ENCODE data around the gene LRRC73.
"Not testable (repeated sequence)": the region's sequence is repeated elsewhere in the genome, so short reads cannot be mapped to it uniquely, and the experiment has no call there.

The LRRC73 gene

GRCh38 chr6:43469947-43470346 is 40.2 kb downstream of the LRRC73 start:
- H3K9me3 ChIP-seq (ENCODE audit: low read length): no peaks in the 10 kb centered on the region
- no peak overlapping the region for H3K4me3 ChIP-seq (ENCODE audit: low read depth in 1 of 2, low read length in 2 of 2)
- no peak overlapping the region for H3K27ac ChIP-seq (ENCODE audit: low read depth, low read length)
- H3K27me3 ChIP-seq (ENCODE audit: control insufficient read depth in 1 of 2, insufficient read depth in 2 of 2, low read length in 2 of 2): peaks cover 0 to 6% of the 10 kb centered on the region in 2 donors
- no peaks in the 10 kb centered on the region for H3K36me3 ChIP-seq (ENCODE audit: insufficient read depth, low read length)
- H3K9ac ChIP-seq (ENCODE audit: low read length): no peak overlapping the region
- no peaks in the 10 kb centered on the region for H3K4me1 ChIP-seq (ENCODE audit: insufficient read depth, low read length)

- Histone ChIP-seq H3K36me3 (ENCODE audit: insufficient read depth, low read length) (no peaks in the 10 kb centered on the region), H3K27me3 (ENCODE audit: control insufficient read depth in 1 of 2, insufficient read depth in 2 of 2, low read length in 2 of 2) (peaks cover 0 to 6% of the 10 kb centered on the region in 2 donors), H3K9me3 (ENCODE audit: low read length) (no peaks in the 10 kb centered on the region), H3K9ac (ENCODE audit: low read length) (no peak overlapping the region), H3K27ac (ENCODE audit: low read depth, low read length) (no peak overlapping the region), H3K4me1 (ENCODE audit: insufficient read depth, low read length) (no peaks in the 10 kb centered on the region), H3K4me3 (ENCODE audit: low read depth in 1 of 2, low read length in 2 of 2) (no peak overlapping the region)
Observed at GRCh38 chr6:43468748-43469681, 41.1 kb downstream of the LRRC73 start.

- H3K4me1 ChIP-seq (ENCODE audit: insufficient read depth, low read length): no peaks in the 10 kb centered on the region
Observed at GRCh38 chr6:43468240-43468639, 41.9 kb downstream of the LRRC73 start.

GRCh38 chr6:43467752-43468151 is 42.4 kb downstream of the LRRC73 start:
- H3K27ac ChIP-seq (ENCODE audit: low read depth, low read length): no peak overlapping the region
- H3K4me1 ChIP-seq (ENCODE audit: insufficient read depth, low read length): no peaks in the 10 kb centered on the region
- no peak overlapping the region for H3K4me3 ChIP-seq (ENCODE audit: low read depth in 1 of 2, low read length in 2 of 2)
- H3K9me3 ChIP-seq (ENCODE audit: low read length): no peaks in the 10 kb centered on the region
- no peak overlapping the region for H3K9ac ChIP-seq (ENCODE audit: low read length)
- H3K27me3 ChIP-seq (ENCODE audit: control insufficient read depth in 1 of 2, insufficient read depth in 2 of 2, low read length in 2 of 2): peaks cover 0 to 6% of the 10 kb centered on the region in 2 donors
- no peaks in the 10 kb centered on the region for H3K36me3 ChIP-seq (ENCODE audit: insufficient read depth, low read length)

More at GRCh38 chr6:43468240-43468639, 41.9 kb downstream of the LRRC73 start:
- H3K27ac ChIP-seq (ENCODE audit: low read depth, low read length): no peak overlapping the region
- peaks cover 0 to 6% of the 10 kb centered on the region in 2 donors for H3K27me3 ChIP-seq (ENCODE audit: control insufficient read depth in 1 of 2, insufficient read depth in 2 of 2, low read length in 2 of 2)
- no peak overlapping the region for H3K4me3 ChIP-seq (ENCODE audit: low read depth in 1 of 2, low read length in 2 of 2)
- no peaks in the 10 kb centered on the region for H3K9me3 ChIP-seq (ENCODE audit: low read length)
- no peak overlapping the region for H3K9ac ChIP-seq (ENCODE audit: low read length)
- no peaks in the 10 kb centered on the region for H3K36me3 ChIP-seq (ENCODE audit: insufficient read depth, low read length)

GRCh38 chr6:43467265-43467664 is 42.9 kb downstream of the LRRC73 start:
- H3K27me3 ChIP-seq (ENCODE audit: control insufficient read depth in 1 of 2, insufficient read depth in 2 of 2, low read length in 2 of 2); H3K36me3 ChIP-seq (ENCODE audit: insufficient read depth, low read length); H3K4me3 ChIP-seq (ENCODE audit: low read depth in 1 of 2, low read length in 2 of 2); H3K4me1 ChIP-seq (ENCODE audit: insufficient read depth, low read length); H3K9me3 ChIP-seq (ENCODE audit: low read length); H3K27ac ChIP-seq (ENCODE audit: low read depth, low read length); H3K9ac ChIP-seq (ENCODE audit: low read length): not testable (repeated sequence)

GRCh38 chr6:43465948-43466347 is 44.2 kb downstream of the LRRC73 start:
- Histone ChIP-seq H3K27ac (ENCODE audit: low read depth, low read length) (no peak overlapping the region), H3K4me1 (ENCODE audit: insufficient read depth, low read length) (no peaks in the 10 kb centered on the region), H3K9me3 (ENCODE audit: low read length) (no peaks in the 10 kb centered on the region), H3K27me3 (ENCODE audit: control insufficient read depth in 1 of 2, insufficient read depth in 2 of 2, low read length in 2 of 2) (peaks cover 0 to 6% of the 10 kb centered on the region in 2 donors), H3K4me3 (ENCODE audit: low read depth in 1 of 2, low read length in 2 of 2) (no peak overlapping the region), H3K9ac (ENCODE audit: low read length) (no peak overlapping the region), H3K36me3 (ENCODE audit: insufficient read depth, low read length) (no peaks in the 10 kb centered on the region)

- H3K36me3 ChIP-seq (ENCODE audit: insufficient read depth, low read length): no peaks in the 10 kb centered on the region
- no peaks in the 10 kb centered on the region for H3K9me3 ChIP-seq (ENCODE audit: low read length)
- H3K4me3 ChIP-seq (ENCODE audit: low read depth in 1 of 2, low read length in 2 of 2): no peak overlapping the region
- peaks cover 0 to 4% of the 10 kb centered on the region in 2 donors for H3K27me3 ChIP-seq (ENCODE audit: control insufficient read depth in 1 of 2, insufficient read depth in 2 of 2, low read length in 2 of 2)
- no peak overlapping the region for H3K27ac ChIP-seq (ENCODE audit: low read depth, low read length)
- no peak overlapping the region for H3K9ac ChIP-seq (ENCODE audit: low read length)
- H3K4me1 ChIP-seq (ENCODE audit: insufficient read depth, low read length): no peaks in the 10 kb centered on the region
Observed at GRCh38 chr6:43464337-43464736, 45.8 kb downstream of the LRRC73 start.

GRCh38 chr6:43461936-43462335 is 48.2 kb downstream of the LRRC73 start:
- Histone ChIP-seq H3K9ac (ENCODE audit: low read length) (no peak overlapping the region), H3K36me3 (ENCODE audit: insufficient read depth, low read length) (no peaks in the 10 kb centered on the region), H3K4me3 (ENCODE audit: low read depth in 1 of 2, low read length in 2 of 2) (no peak overlapping the region), H3K27me3 (ENCODE audit: control insufficient read depth in 1 of 2, insufficient read depth in 2 of 2, low read length in 2 of 2) (peaks cover 0 to 13% of the 10 kb centered on the region in 2 donors), H3K4me1 (ENCODE audit: insufficient read depth, low read length) (no peaks in the 10 kb centered on the region), H3K27ac (ENCODE audit: low read depth, low read length) (no peak overlapping the region), H3K9me3 (ENCODE audit: low read length) (no peaks in the 10 kb centered on the region)

GRCh38 chr6:43460032-43460431 is 50.1 kb downstream of the LRRC73 start:
- H3K9ac ChIP-seq (ENCODE audit: low read length): no peak overlapping the region
- peaks cover 7 to 28% of the 10 kb centered on the region in 2 donors for H3K27me3 ChIP-seq (ENCODE audit: control insufficient read depth in 1 of 2, insufficient read depth in 2 of 2, low read length in 2 of 2)
- no peaks in the 10 kb centered on the region for H3K36me3 ChIP-seq (ENCODE audit: insufficient read depth, low read length)
- H3K4me3 ChIP-seq (ENCODE audit: low read depth in 1 of 2, low read length in 2 of 2): no peak overlapping the region
- peaks cover under 1% of the 10 kb centered on the region for H3K4me1 ChIP-seq (ENCODE audit: insufficient read depth, low read length)
- no peak overlapping the region for H3K27ac ChIP-seq (ENCODE audit: low read depth, low read length)
- H3K9me3 ChIP-seq (ENCODE audit: low read length): no peaks in the 10 kb centered on the region

- no peak overlapping the region for H3K4me3 ChIP-seq (ENCODE audit: low read depth in 1 of 2, low read length in 2 of 2)
- no peaks in the 10 kb centered on the region for H3K9me3 ChIP-seq (ENCODE audit: low read length)
- peaks cover 4% of the 10 kb centered on the region for H3K4me1 ChIP-seq (ENCODE audit: insufficient read depth, low read length)
- H3K27me3 ChIP-seq (ENCODE audit: control insufficient read depth in 1 of 2, insufficient read depth in 2 of 2, low read length in 2 of 2): peaks cover 7 to 33% of the 10 kb centered on the region in 2 donors
- no peak overlapping the region for H3K9ac ChIP-seq (ENCODE audit: low read length)
- H3K36me3 ChIP-seq (ENCODE audit: insufficient read depth, low read length): no peaks in the 10 kb centered on the region
- H3K27ac ChIP-seq (ENCODE audit: low read depth, low read length): no peak overlapping the region
Observed at GRCh38 chr6:43459535-43459934, 50.6 kb downstream of the LRRC73 start.

GRCh38 chr6:43458154-43458553 is 52.0 kb downstream of the LRRC73 start:
- not testable (repeated sequence) for H3K27ac ChIP-seq (ENCODE audit: low read depth, low read length); H3K9ac ChIP-seq (ENCODE audit: low read length); H3K36me3 ChIP-seq (ENCODE audit: insufficient read depth, low read length); H3K4me3 ChIP-seq (ENCODE audit: low read depth in 1 of 2, low read length in 2 of 2); H3K4me1 ChIP-seq (ENCODE audit: insufficient read depth, low read length); H3K9me3 ChIP-seq (ENCODE audit: low read length)
- H3K27me3 ChIP-seq (ENCODE audit: control insufficient read depth in 1 of 2, insufficient read depth in 2 of 2, low read length in 2 of 2): peaks cover 7 to 33% of the 10 kb centered on the region in 2 donors

GRCh38 chr6:43457643-43458042 is 52.5 kb downstream of the LRRC73 start:
- Histone ChIP-seq H3K4me3 (ENCODE audit: low read depth in 1 of 2, low read length in 2 of 2) (no peak overlapping the region), H3K36me3 (ENCODE audit: insufficient read depth, low read length) (no peaks in the 10 kb centered on the region), H3K9me3 (ENCODE audit: low read length) (no peaks in the 10 kb centered on the region), H3K9ac (ENCODE audit: low read length) (no peak overlapping the region), H3K27ac (ENCODE audit: low read depth, low read length) (no peak overlapping the region), H3K27me3 (ENCODE audit: control insufficient read depth in 1 of 2, insufficient read depth in 2 of 2, low read length in 2 of 2) (peaks cover 7 to 33% of the 10 kb centered on the region in 2 donors), H3K4me1 (ENCODE audit: insufficient read depth, low read length) (peaks cover 4% of the 10 kb centered on the region)
